Chondrocyte (in vitro differentiated cells): Measurements from ENCODE around the gene SNAP29. TPM values are rescaled to one million over a fixed set of nuclear protein-coding genes. Genes with fewer than 3 reads are reported as not detected.

Source experiments
- DNase-seq: peaks from one replicate; pipeline ENCODE4 v3.0.0; 2021; ENCODE audit warnings: mixed read lengths, low spot score
- H3K27ac Mint-ChIP-seq: one replicate; pipeline ENCODE4 v1.8.0; 2021; ENCODE audit warnings: mild to moderate bottlenecking, moderate library complexity, mixed read lengths; ENCODE audit not compliant: unreplicated experiment
- H3K27me3 Mint-ChIP-seq: 2 replicates; pipeline ENCODE4 v1.8.0; 2021; ENCODE audit warnings: low read depth, mixed read lengths
- H3K36me3 Mint-ChIP-seq: 2 replicates; pipeline ENCODE4 v1.8.0; 2021; ENCODE audit warnings: low read depth, mixed read lengths
- H3K4me1 Mint-ChIP-seq: 2 replicates; pipeline ENCODE4 v1.8.0; 2021; ENCODE audit warnings: low read depth, mild to moderate bottlenecking, mixed read lengths
- H3K4me3 Mint-ChIP-seq: one replicate; pipeline ENCODE4 v1.8.0; 2021; ENCODE audit warnings: mild to moderate bottlenecking, moderate library complexity, mixed read lengths; ENCODE audit not compliant: unreplicated experiment
- H3K9me3 Mint-ChIP-seq: 2 replicates; pipeline ENCODE4 v1.8.0; 2021; ENCODE audit warnings: low read depth, mixed read lengths
- total RNA-seq: library from RNA; stranded (reverse); gene quantifications from 3 replicates; pipeline ENCODE4 v1.2.1, GENCODE V29; 2021
- TF ChIP-seq, protein P1 (sequence below): fragments of 200-600 bp; sonication (generic); IDR thresholded peaks from 2 replicates; pipeline ENCODE4 v1.5.0; 2021; ENCODE audit warnings: antibody characterized with exemption, mild to moderate bottlenecking, moderate library complexity

SNAP29 gene
- total RNA-seq, 1 donor from 2014 or later, result 26.3 TPM

DNA sequence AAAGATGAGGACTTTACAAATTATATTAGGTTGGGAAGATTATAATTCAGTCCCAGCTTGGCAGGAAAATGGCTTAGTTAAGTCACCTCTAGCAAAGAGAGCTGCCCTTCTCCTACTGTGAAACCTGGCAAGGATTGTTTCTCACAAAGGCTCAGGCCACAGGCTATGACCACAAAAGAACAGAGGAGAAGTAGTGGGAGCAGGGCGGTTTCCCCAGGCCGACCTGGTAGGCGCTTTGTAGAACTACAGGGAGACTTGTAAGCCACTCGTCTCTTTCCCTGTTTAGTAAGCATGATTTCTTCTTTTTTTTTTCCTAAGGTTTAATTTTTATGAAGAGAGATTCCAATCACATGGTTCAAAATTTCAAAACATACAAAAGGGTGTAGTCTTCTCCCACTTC lies 4.6 kb downstream of the SNAP29 start:
- no peak for DNase-seq
- Mint-ChIP-seq H3K4me3 (no peak overlapping the region), H3K27ac (no peak overlapping the region), H3K27me3 (no peaks in the 10 kb centered on the region), H3K36me3 (peaks cover 4% of the 10 kb centered on the region), H3K9me3 (no peaks in the 10 kb centered on the region), H3K4me1 (peaks cover 24% of the 10 kb centered on the region)
- TF ChIP-seq, protein P1, sequence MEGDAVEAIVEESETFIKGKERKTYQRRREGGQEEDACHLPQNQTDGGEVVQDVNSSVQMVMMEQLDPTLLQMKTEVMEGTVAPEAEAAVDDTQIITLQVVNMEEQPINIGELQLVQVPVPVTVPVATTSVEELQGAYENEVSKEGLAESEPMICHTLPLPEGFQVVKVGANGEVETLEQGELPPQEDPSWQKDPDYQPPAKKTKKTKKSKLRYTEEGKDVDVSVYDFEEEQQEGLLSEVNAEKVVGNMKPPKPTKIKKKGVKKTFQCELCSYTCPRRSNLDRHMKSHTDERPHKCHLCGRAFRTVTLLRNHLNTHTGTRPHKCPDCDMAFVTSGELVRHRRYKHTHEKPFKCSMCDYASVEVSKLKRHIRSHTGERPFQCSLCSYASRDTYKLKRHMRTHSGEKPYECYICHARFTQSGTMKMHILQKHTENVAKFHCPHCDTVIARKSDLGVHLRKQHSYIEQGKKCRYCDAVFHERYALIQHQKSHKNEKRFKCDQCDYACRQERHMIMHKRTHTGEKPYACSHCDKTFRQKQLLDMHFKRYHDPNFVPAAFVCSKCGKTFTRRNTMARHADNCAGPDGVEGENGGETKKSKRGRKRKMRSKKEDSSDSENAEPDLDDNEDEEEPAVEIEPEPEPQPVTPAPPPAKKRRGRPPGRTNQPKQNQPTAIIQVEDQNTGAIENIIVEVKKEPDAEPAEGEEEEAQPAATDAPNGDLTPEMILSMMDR, result no peak

DNA sequence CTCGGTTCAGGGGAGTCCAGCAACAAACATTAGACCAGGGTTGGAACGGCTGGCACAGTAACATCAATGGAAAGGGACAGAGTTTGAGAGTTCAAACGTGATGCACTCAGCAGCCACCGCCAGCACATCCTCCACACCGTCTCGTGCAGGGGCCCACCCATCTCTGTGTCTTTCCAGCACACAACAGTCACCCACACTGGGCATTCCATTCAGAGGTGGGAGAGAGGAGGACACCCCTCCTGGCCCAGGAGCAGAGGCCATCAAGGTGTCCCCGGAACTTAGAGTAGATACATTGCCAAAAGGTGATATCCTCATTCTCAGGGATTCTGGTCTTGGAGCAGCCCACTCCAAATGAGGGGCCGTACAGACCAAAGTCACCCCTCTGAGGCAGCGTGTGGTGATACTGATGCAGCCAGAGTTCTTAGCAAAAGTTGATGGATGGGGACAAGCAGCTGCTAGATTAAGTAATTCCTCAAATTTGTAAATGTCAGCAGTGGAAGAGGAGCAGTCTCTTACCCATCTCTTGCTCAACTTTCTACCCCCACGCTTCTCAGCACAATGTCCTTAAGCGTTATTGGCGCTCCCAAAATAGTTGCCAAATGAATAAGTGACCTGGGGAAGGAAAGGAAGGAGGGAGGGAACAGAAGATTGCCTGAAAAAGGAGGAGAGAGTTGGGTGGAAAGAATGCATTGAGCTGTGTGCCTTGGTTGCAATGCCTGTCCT lies 5.5 kb downstream of the SNAP29 start:
- peaks cover 4% of the 10 kb centered on the region for H3K36me3 Mint-ChIP-seq
- no peak overlapping the region for H3K4me3 Mint-ChIP-seq
- DNase-seq, result no peak
- H3K4me1 Mint-ChIP-seq, result peaks cover 23% of the 10 kb centered on the region
- TF ChIP-seq, protein P1, result no peak
- no peak overlapping the region for H3K27ac Mint-ChIP-seq
- H3K27me3 Mint-ChIP-seq, result no peaks in the 10 kb centered on the region
- no peaks in the 10 kb centered on the region for H3K9me3 Mint-ChIP-seq

DNA sequence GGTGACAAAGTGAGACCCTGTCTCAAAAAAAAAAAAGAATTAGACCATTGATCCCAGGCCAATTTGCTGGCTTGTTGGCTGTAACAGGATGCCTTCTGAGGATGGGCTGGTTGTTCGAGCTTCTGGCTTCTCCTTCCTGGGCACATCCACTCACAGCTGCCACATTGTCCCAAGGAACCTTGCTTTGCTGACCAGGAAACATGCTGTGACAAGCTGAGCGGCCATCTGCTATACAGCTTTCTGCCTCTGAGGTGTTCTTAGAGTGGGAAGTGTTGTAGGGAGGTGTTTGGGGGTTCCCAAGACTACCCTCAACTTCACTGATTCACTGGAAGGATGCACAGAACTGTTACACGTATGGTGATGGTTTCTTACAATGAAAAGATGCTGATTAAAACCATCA lies 6.5 kb downstream of the SNAP29 start:
- Mint-ChIP-seq H3K36me3 (peaks cover 4% of the 10 kb centered on the region), H3K4me3 (no peak overlapping the region), H3K9me3 (no peaks in the 10 kb centered on the region), H3K27me3 (no peaks in the 10 kb centered on the region), H3K4me1 (peaks cover 16% of the 10 kb centered on the region), H3K27ac (no peak overlapping the region)
- TF ChIP-seq, protein P1, result no peak
- no peak for DNase-seq

DNA sequence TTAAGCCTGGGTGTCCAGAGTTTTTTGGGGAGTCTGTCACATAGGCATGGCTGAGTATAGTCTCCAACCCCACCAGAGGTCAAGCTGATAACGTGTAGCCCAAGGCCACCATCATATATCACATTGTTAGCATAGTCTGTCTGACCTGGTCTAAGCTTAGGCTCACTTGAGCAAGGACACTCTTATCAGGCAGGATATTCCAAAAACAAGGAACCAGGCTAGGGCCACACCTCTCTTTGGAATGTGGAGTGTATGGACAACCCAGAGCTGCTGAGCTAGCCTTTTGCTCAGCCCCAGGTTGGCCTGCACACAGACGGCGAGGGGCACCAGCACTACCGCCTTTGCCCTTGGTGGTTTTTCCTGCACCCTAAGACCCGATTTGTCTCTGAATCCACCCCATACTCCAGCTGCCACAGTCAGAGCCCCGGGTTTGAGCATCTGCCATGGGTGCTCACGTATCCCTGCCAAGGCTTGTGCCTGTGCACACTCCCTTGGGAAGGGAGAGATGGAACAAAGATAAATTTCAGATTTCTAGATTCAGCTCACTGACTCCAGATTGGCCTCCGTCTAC lies 7.2 kb downstream of the SNAP29 start:
- TF ChIP-seq, protein P1, result no peak
- H3K27me3 Mint-ChIP-seq, result no peaks in the 10 kb centered on the region
- DNase-seq, result no peak
- no peaks in the 10 kb centered on the region for H3K9me3 Mint-ChIP-seq
- peaks cover 4% of the 10 kb centered on the region for H3K36me3 Mint-ChIP-seq
- H3K27ac Mint-ChIP-seq, result no peak overlapping the region
- no peak overlapping the region for H3K4me3 Mint-ChIP-seq
- H3K4me1 Mint-ChIP-seq, result peaks cover 12% of the 10 kb centered on the region

DNA sequence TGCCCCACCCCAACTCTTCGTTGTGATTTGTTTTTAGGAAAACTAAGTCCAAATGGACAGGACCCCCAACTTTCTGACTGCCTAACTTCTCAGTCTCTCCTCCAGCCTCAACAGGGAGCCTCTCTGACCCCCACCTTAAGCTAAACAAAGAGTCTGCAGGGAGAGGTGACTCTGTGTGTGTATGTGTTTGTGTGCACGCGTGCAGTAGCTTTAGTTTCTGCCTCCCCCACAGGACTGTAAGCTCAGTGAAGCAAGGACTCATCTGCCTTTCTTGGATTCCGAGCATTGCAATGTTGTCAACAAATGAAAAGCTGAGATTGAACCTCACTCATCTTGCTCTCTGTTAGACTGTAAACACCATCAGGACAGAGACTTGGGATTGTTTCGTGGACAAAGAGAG lies 7.9 kb downstream of the SNAP29 start:
- no peak overlapping the region for H3K4me3 Mint-ChIP-seq
- TF ChIP-seq, protein P1, result no peak
- no peak overlapping the region for H3K27ac Mint-ChIP-seq
- no peaks in the 10 kb centered on the region for H3K27me3 Mint-ChIP-seq
- H3K4me1 Mint-ChIP-seq, result peaks cover 12% of the 10 kb centered on the region
- H3K9me3 Mint-ChIP-seq, result no peaks in the 10 kb centered on the region
- H3K36me3 Mint-ChIP-seq, result peaks cover 4% of the 10 kb centered on the region
- DNase-seq, result no peak
